Neuron (in vitro differentiated cells): ENCODE data around the gene GRIN2D.

ENCODE experiments used
- H2AFZ ChIP-seq: one replicate; pipeline ENCODE4 v1.6.1; 2013; ENCODE audit warnings: low read depth, mild to moderate bottlenecking, inconsistent platforms, low read length, moderate library complexity
- H3K27me3 ChIP-seq: one replicate; pipeline ENCODE4 v1.6.1; 2013; ENCODE audit warnings: low read length; ENCODE audit not compliant: insufficient read depth
- H3K36me3 ChIP-seq: one replicate; pipeline ENCODE4 v1.6.1; 2013; ENCODE audit warnings: low read length; ENCODE audit not compliant: insufficient read depth
- H3K4me1 ChIP-seq: one replicate; pipeline ENCODE4 v1.6.1; 2013; ENCODE audit warnings: low read length; ENCODE audit not compliant: insufficient read depth
- H3K4me3 ChIP-seq: 2 replicates; pipeline ENCODE4 v1.5.1; 2013; ENCODE audit warnings: mild to moderate bottlenecking, low read length, moderate library complexity
- H3K9me3 ChIP-seq: one replicate; pipeline ENCODE4 v1.6.1; 2013; ENCODE audit warnings: low read length

The GRIN2D gene

DNA sequence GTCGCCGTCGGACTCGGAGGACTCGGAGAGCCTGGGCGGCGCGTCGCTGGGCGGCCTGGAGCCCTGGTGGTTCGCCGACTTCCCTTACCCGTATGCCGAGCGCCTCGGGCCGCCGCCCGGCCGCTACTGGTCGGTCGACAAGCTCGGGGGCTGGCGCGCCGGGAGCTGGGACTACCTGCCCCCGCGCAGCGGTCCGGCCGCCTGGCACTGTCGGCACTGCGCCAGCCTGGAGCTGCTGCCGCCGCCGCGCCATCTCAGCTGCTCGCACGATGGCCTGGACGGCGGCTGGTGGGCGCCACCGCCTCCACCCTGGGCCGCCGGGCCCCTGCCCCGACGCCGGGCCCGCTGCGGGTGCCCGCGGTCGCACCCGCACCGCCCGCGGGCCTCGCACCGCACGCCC, 49.8 kb downstream of the GRIN2D start:
- no peaks in the 10 kb centered on the region for H3K27me3 ChIP-seq
- H3K36me3 ChIP-seq: peaks cover 10% of the 10 kb centered on the region
- H3K4me3 ChIP-seq: no peak overlapping the region
- H3K9me3 ChIP-seq: no peaks in the 10 kb centered on the region
- no peak overlapping the region for H2AFZ ChIP-seq
- peaks cover 16% of the 10 kb centered on the region for H3K4me1 ChIP-seq
